H1 (cell line): ENCODE data around the gene RIPOR3.

ENCODE experiments used
- ATF2 ChIP-seq: IDR thresholded peaks from 2 replicates; pipeline ENCODE4 v1.6.1; 2012; ENCODE audit warnings: low read length, inconsistent platforms
- CHD1 ChIP-seq: IDR thresholded peaks from 2 replicates; pipeline ENCODE4 v1.6.1; 2012; ENCODE audit warnings: low read depth, low read length, improper control_type of control experiment
- EP300 ChIP-seq, 2 experiments: IDR thresholded peaks; 1 replicate in 1 of 2; 2 replicates in 1 of 2; pipeline ENCODE4 v1.6.1; 2011 to 2012; ENCODE audit warnings: low read depth in 2 of 2, low read length in 2 of 2, mild to moderate bottlenecking in 2 of 2, borderline replicate concordance in 1 of 2, inconsistent platforms in 1 of 2, moderate library complexity in 1 of 2
- EZH2 ChIP-seq: fragments of 200-600 bp; sonication (generic); IDR thresholded peaks from 2 replicates; pipeline ENCODE4 v1.7.1; 2012; ENCODE audit warnings: low read depth, mild to moderate bottlenecking, moderate library complexity, low read length, inconsistent platforms; ENCODE audit not compliant: severe bottlenecking
- POLR2A ChIP-seq, 2 experiments: IDR thresholded peaks; 1 replicate in 1 of 2; 2 replicates in 1 of 2; pipeline ENCODE4 v1.6.1; 2011; ENCODE audit warnings: low read depth in 2 of 2, low read length in 2 of 2, mild to moderate bottlenecking in 2 of 2; ENCODE audit errors: control extremely low read depth in 1 of 2
- RAD21 ChIP-seq, 2 experiments: IDR thresholded peaks in 1 of 2; conservative IDR thresholded peaks in 1 of 2; 2 replicates each; pipeline ENCODE4 v1.6.1; 2011; ENCODE audit warnings: low read depth in 2 of 2, low read length in 2 of 2, improper control_type of control experiment in 1 of 2, inconsistent platforms in 1 of 2, mild to moderate bottlenecking in 1 of 2, moderate library complexity in 1 of 2
- SIN3A ChIP-seq, 2 experiments: IDR thresholded peaks in 1 of 2; conservative IDR thresholded peaks in 1 of 2; 2 replicates each; pipeline ENCODE4 v1.6.1; 2011 to 2012; ENCODE audit warnings: low read length in 2 of 2, improper control_type of control experiment in 1 of 2, low read depth in 1 of 2, mild to moderate bottlenecking in 1 of 2
- SRF ChIP-seq: IDR thresholded peaks from 2 replicates; pipeline ENCODE4 v1.6.1; 2011; ENCODE audit warnings: mild to moderate bottlenecking, low read depth, low read length, moderate library complexity
- ZNF274 ChIP-seq: IDR thresholded peaks from 2 replicates; pipeline ENCODE4 v1.7.0; 2012; ENCODE audit warnings: low read length, borderline replicate concordance; ENCODE audit errors: extremely low read depth
- TF ChIP-seq, protein P1 (sequence below), 3 experiments: IDR thresholded peaks; 1 replicate in 2 of 3; 2 replicates in 1 of 3; pipeline versions ENCODE4 v1.5.1 to v1.6.1; 2011; ENCODE audit warnings: low read length in 3 of 3, mild to moderate bottlenecking in 3 of 3, inconsistent platforms in 2 of 3, low read depth in 1 of 3, moderate library complexity in 1 of 3; ENCODE audit not compliant: insufficient read depth in 1 of 3; ENCODE audit errors: control extremely low read depth in 1 of 3

DNA sequence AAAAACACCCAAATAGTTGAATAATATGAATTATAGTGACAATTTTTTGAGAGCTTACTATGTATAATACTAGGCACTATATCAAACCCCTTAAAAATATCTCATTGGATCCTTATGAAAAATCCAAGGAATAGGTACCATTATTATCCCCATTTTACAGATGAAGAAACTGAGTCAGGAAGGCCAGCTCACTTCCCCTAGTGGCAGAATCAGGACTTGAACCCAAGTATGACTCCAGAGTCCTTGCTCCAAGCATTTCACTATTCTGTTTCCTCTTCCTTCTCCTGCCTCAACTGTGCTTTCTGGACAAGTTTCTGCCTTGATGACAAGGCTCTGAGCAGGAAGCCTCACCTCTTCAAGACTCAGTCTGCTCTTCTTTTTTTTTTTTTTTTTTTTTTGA lies 29.2 kb upstream of the RIPOR3 start:
- no peak for TF ChIP-seq CHD1
- TF ChIP-seq POLR2A (IDR thresholded peaks at IDR 0.05; ENCODE audit: control extremely low read depth in 1 of 2, low read depth in 2 of 2, low read length in 2 of 2): no peak
- TF ChIP-seq, protein P1, sequence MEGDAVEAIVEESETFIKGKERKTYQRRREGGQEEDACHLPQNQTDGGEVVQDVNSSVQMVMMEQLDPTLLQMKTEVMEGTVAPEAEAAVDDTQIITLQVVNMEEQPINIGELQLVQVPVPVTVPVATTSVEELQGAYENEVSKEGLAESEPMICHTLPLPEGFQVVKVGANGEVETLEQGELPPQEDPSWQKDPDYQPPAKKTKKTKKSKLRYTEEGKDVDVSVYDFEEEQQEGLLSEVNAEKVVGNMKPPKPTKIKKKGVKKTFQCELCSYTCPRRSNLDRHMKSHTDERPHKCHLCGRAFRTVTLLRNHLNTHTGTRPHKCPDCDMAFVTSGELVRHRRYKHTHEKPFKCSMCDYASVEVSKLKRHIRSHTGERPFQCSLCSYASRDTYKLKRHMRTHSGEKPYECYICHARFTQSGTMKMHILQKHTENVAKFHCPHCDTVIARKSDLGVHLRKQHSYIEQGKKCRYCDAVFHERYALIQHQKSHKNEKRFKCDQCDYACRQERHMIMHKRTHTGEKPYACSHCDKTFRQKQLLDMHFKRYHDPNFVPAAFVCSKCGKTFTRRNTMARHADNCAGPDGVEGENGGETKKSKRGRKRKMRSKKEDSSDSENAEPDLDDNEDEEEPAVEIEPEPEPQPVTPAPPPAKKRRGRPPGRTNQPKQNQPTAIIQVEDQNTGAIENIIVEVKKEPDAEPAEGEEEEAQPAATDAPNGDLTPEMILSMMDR (IDR thresholded peaks at IDR 0.05; ENCODE audit: control extremely low read depth in 1 of 3, insufficient read depth in 1 of 3, low read depth in 1 of 3, low read length in 3 of 3): peak in 1 of 3 experiments; percentile 5; a peak in 1 of 4 replicates
- TF ChIP-seq EZH2: no peak
- TF ChIP-seq EP300 (IDR thresholded peaks at IDR 0.05; ENCODE audit: borderline replicate concordance in 1 of 2, low read depth in 2 of 2, low read length in 2 of 2): no peak
- TF ChIP-seq SRF: no peak
- TF ChIP-seq RAD21 (IDR thresholded peaks at IDR 0.05 in 1 of 2, conservative IDR thresholded peaks at IDR 0.05 in 1 of 2; ENCODE audit: low read depth in 2 of 2, low read length in 2 of 2): no peak
- no peak for TF ChIP-seq ATF2
- TF ChIP-seq ZNF274: no peak
- no peak for TF ChIP-seq SIN3A (conservative IDR thresholded peaks at IDR 0.05 in 1 of 2, IDR thresholded peaks at IDR 0.05 in 1 of 2; ENCODE audit: low read depth in 1 of 2, low read length in 2 of 2)
